Measurements from ENCODE around the gene MPRIP.

The MPRIP gene

GRCh38 chr17:17087424-17088015 is 45.3 kb downstream of the MPRIP start:
- TF ChIP-seq FOXP2 (optimal IDR thresholded peaks at IDR 0.05; ENCODE audit: borderline replicate concordance, extremely low read depth, extremely low read length, insufficient read depth) (no peak), TAF1 (IDR thresholded peaks at IDR 0.05; ENCODE audit: borderline replicate concordance, insufficient read depth, low read length) (no peak), SIN3A (IDR thresholded peaks at IDR 0.05; ENCODE audit: borderline replicate concordance, insufficient read depth, low read length) (no peak), REST (IDR thresholded peaks at IDR 0.05; ENCODE audit: insufficient read depth in 1 of 2, low read depth in 2 of 2, low read length in 2 of 2) (no peak), POLR2AphosphoS5 (IDR thresholded peaks at IDR 0.05; ENCODE audit: low read depth, low read length) (no peak)

- TF ChIP-seq SIN3A (IDR thresholded peaks at IDR 0.05; ENCODE audit: borderline replicate concordance, insufficient read depth, low read length), result no peak
- no peak for TF ChIP-seq FOXP2 (optimal IDR thresholded peaks at IDR 0.05; ENCODE audit: borderline replicate concordance, extremely low read depth, extremely low read length, insufficient read depth)
- no peak for TF ChIP-seq REST (IDR thresholded peaks at IDR 0.05; ENCODE audit: insufficient read depth in 1 of 2, low read depth in 2 of 2, low read length in 2 of 2)
- TF ChIP-seq POLR2AphosphoS5 (IDR thresholded peaks at IDR 0.05; ENCODE audit: low read depth, low read length), result no peak
- TF ChIP-seq TAF1 (IDR thresholded peaks at IDR 0.05; ENCODE audit: borderline replicate concordance, insufficient read depth, low read length), result no peak
Observed at GRCh38 chr17:17088086-17088485, 45.8 kb downstream of the MPRIP start.

GRCh38 chr17:17088541-17089525 is 46.6 kb downstream of the MPRIP start:
- TF ChIP-seq TAF1 (IDR thresholded peaks at IDR 0.05; ENCODE audit: borderline replicate concordance, insufficient read depth, low read length) (no peak), SIN3A (IDR thresholded peaks at IDR 0.05; ENCODE audit: borderline replicate concordance, insufficient read depth, low read length) (no peak)

- TF ChIP-seq TAF1 (IDR thresholded peaks at IDR 0.05; ENCODE audit: borderline replicate concordance, insufficient read depth, low read length) (no peak), SIN3A (IDR thresholded peaks at IDR 0.05; ENCODE audit: borderline replicate concordance, insufficient read depth, low read length) (no peak), REST (IDR thresholded peaks at IDR 0.05; ENCODE audit: insufficient read depth in 1 of 2, low read depth in 2 of 2, low read length in 2 of 2) (no peak), POLR2AphosphoS5 (IDR thresholded peaks at IDR 0.05; ENCODE audit: low read depth, low read length) (no peak), FOXP2 (optimal IDR thresholded peaks at IDR 0.05; ENCODE audit: borderline replicate concordance, extremely low read depth, extremely low read length, insufficient read depth) (no peak)
Observed at GRCh38 chr17:17089796-17090641, 47.8 kb downstream of the MPRIP start.

- no peak for TF ChIP-seq SIN3A (IDR thresholded peaks at IDR 0.05; ENCODE audit: borderline replicate concordance, insufficient read depth, low read length)
- TF ChIP-seq TAF1 (IDR thresholded peaks at IDR 0.05; ENCODE audit: borderline replicate concordance, insufficient read depth, low read length), result no peak
- no peak for TF ChIP-seq POLR2AphosphoS5 (IDR thresholded peaks at IDR 0.05; ENCODE audit: low read depth, low read length)
- no peak for TF ChIP-seq REST (IDR thresholded peaks at IDR 0.05; ENCODE audit: insufficient read depth in 1 of 2, low read depth in 2 of 2, low read length in 2 of 2)
- no peak for TF ChIP-seq FOXP2 (optimal IDR thresholded peaks at IDR 0.05; ENCODE audit: borderline replicate concordance, extremely low read depth, extremely low read length, insufficient read depth)
Observed at GRCh38 chr17:17090642-17091103, 48.4 kb downstream of the MPRIP start.
